Measurements from ENCODE around the gene NEGR1. TPM values are rescaled to one million over a fixed set of nuclear protein-coding genes. Genes with fewer than 3 reads are reported as not detected.

The NEGR1 gene
- total RNA-seq, 4 donors from 2014 or later = 34.5 to 58.8 (median 48.5) TPM

DNA sequence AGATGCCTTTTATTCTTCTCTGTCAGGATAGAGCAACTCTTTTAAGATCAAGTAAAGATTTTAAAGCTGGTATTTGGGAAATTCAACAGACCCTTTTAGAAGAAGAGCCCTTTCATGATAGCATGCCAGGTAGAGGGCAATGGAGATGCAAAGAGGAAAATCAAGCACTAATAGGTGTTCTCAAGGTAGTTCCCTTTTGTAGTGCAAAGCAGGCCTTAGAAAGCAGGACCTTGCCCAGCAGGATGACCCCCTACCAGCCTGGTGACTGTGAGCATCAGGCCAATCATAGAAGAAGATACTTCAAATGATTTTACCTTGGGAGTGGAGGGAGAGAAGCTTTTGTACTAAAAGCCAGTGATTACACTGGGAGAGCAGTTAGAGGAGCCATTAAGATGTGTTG is 820.1 kb downstream of the NEGR1 start:
- Histone ChIP-seq H3K4me3 (no peak overlapping the region), H3K27me3 (no peaks in the 10 kb centered on the region), H3K27ac (replicated peaks in 1 of 4) (no peak overlapping the region), H3K9me3 (no peaks in the 10 kb centered on the region), H3K4me1 (peaks cover 8 to 13% (median 11%) of the 10 kb centered on the region in 4 donors), H3K36me3 (no peaks in the 10 kb centered on the region)
- intact Hi-C loops (cut with DNase I) = no loop called here
- TF ChIP-seq EP300 (IDR thresholded peaks at IDR 0.05) (no peak), CTCF (IDR thresholded peaks at IDR 0.05) (no peak), POLR2A (IDR thresholded peaks at IDR 0.05; ENCODE audit: low read depth) (no peak), POLR2AphosphoS5 (IDR thresholded peaks at IDR 0.05) (no peak)
- DNase-seq (ENCODE audit: extremely low spot score) = no peak

- TF ChIP-seq POLR2A (IDR thresholded peaks at IDR 0.05; ENCODE audit: low read depth) = no peak
- TF ChIP-seq EP300 (IDR thresholded peaks at IDR 0.05) = no peak
- TF ChIP-seq CTCF (IDR thresholded peaks at IDR 0.05) = no peak
- no peak for TF ChIP-seq POLR2AphosphoS5 (IDR thresholded peaks at IDR 0.05)
- Histone ChIP-seq H3K36me3 (no peaks in the 10 kb centered on the region), H3K27me3 (no peaks in the 10 kb centered on the region), H3K4me1 (peaks cover 8 to 13% (median 11%) of the 10 kb centered on the region in 4 donors), H3K27ac (replicated peaks in 1 of 4) (no peak overlapping the region), H3K4me3 (no peak overlapping the region), H3K9me3 (no peaks in the 10 kb centered on the region)
- DNase-seq (ENCODE audit: extremely low spot score) = no peak
- 88% methylated on average over 2 of the region's 2 CpGs for WGBS
- intact Hi-C loops (cut with DNase I) = no loop called here
Measured at GRCh38 chr1:71461416-71461815, 820.9 kb downstream of the NEGR1 start.

GRCh38 chr1:71448444-71448843 is 833.9 kb downstream of the NEGR1 start:
- no peaks in the 10 kb centered on the region for H3K36me3 ChIP-seq
- no peaks in the 10 kb centered on the region for H3K9me3 ChIP-seq
- H3K27me3 ChIP-seq = no peaks in the 10 kb centered on the region
- intact Hi-C loops (cut with DNase I) = no loop called here
- 93% methylated on average over 8 of the region's 8 CpGs for WGBS
- no peak for TF ChIP-seq EP300 (IDR thresholded peaks at IDR 0.05)
- TF ChIP-seq CTCF (IDR thresholded peaks at IDR 0.05) = no peak
- DNase-seq (ENCODE audit: extremely low spot score) = no peak
- H3K27ac ChIP-seq (replicated peaks in 1 of 4) = no peak overlapping the region
- no peak overlapping the region for H3K4me3 ChIP-seq
- no peaks in the 10 kb centered on the region for H3K4me1 ChIP-seq

- H3K9me3 ChIP-seq = no peaks in the 10 kb centered on the region
- WGBS = 79% methylated on average over 2 of the region's 2 CpGs
- H3K36me3 ChIP-seq = no peaks in the 10 kb centered on the region
- intact Hi-C loops (cut with DNase I) = no loop called here
- no peaks in the 10 kb centered on the region for H3K4me1 ChIP-seq
- DNase-seq (ENCODE audit: extremely low spot score) = no peak
- H3K27ac ChIP-seq (replicated peaks in 1 of 4) = no peak overlapping the region
- H3K4me3 ChIP-seq = no peak overlapping the region
- no peak for TF ChIP-seq CTCF (IDR thresholded peaks at IDR 0.05)
- no peak for TF ChIP-seq EP300 (IDR thresholded peaks at IDR 0.05)
- no peak for TF ChIP-seq POLR2A (IDR thresholded peaks at IDR 0.05; ENCODE audit: low read depth)
- TF ChIP-seq POLR2AphosphoS5 (IDR thresholded peaks at IDR 0.05) = no peak
- H3K27me3 ChIP-seq = no peaks in the 10 kb centered on the region
Measured at GRCh38 chr1:71438626-71439025, 843.7 kb downstream of the NEGR1 start.

DNA sequence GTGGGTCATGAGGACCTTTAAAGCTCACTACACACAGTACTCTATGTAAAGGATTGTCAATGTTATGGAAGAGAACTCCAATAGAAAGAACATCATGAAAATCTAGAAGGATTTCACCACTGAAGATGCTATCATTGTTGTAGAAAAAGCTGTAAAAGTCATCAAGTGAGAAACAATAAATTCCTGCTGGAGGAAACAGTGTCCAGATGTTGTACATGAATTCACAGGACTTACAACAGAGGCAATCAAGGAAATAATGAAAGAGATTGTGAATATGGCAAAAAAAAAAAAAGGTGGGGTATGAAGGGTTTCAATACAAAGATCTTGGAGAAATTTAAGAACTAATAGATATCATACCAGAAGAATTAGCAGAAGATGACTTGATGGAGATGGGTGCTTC is 846.4 kb downstream of the NEGR1 start:
- no peak for DNase-seq (ENCODE audit: extremely low spot score)
- intact Hi-C loops (cut with DNase I) = no loop called here
- Histone ChIP-seq H3K27ac (replicated peaks in 1 of 4) (no peak overlapping the region), H3K4me1 (no peaks in the 10 kb centered on the region), H3K36me3 (no peaks in the 10 kb centered on the region), H3K27me3 (no peaks in the 10 kb centered on the region), H3K4me3 (no peak overlapping the region), H3K9me3 (no peaks in the 10 kb centered on the region)
- no peak for TF ChIP-seq POLR2A (IDR thresholded peaks at IDR 0.05; ENCODE audit: low read depth)
- TF ChIP-seq POLR2AphosphoS5 (IDR thresholded peaks at IDR 0.05) = no peak
- no peak for TF ChIP-seq CTCF (IDR thresholded peaks at IDR 0.05)
- no peak for TF ChIP-seq EP300 (IDR thresholded peaks at IDR 0.05)
